Measurements from ENCODE around the gene VKORC1L1. TPM values are rescaled to one million over a fixed set of nuclear protein-coding genes. Genes with fewer than 3 reads are reported as not detected.
"Not testable (repeated sequence)": the region's sequence is repeated elsewhere in the genome, so short reads cannot be mapped to it uniquely, and the experiment has no call there.

The VKORC1L1 gene
- total RNA-seq, result 13.9 and 19.9 TPM in 2 replicates

GRCh38 chr7:65872776-65873581 is at the start of gene VKORC1L1:
TSS of gene VKORC1L1 (plus strand) at chr7:65873074. CDS start at chr7:65873372, 298 bp downstream.
- TF ChIP-seq CTCF (IDR thresholded peaks at IDR 0.05; ENCODE audit: insufficient read depth, low read depth, low read length), result no peak
- DNase-seq (ENCODE audit: low read depth), result peak; percentile 91
- H3K4me3 ChIP-seq (ENCODE audit: low read depth, low read length), result peak within 1 kb of the TSS; percentile 73

- H3K4me3 ChIP-seq (ENCODE audit: low read depth, low read length), result no peak overlapping the region
- DNase-seq (ENCODE audit: low read depth), result no peak
Measured at GRCh38 chr7:65827366-65827765, 45.5 kb upstream of the VKORC1L1 start.

GRCh38 chr7:65832281-65832680 is 40.6 kb upstream of the VKORC1L1 start:
- TF ChIP-seq CTCF (IDR thresholded peaks at IDR 0.05; ENCODE audit: insufficient read depth, low read depth, low read length), result no peak

More at GRCh38 chr7:65827366-65827765, 45.5 kb upstream of the VKORC1L1 start:
- no peak for TF ChIP-seq CTCF (IDR thresholded peaks at IDR 0.05; ENCODE audit: insufficient read depth, low read depth, low read length)

GRCh38 chr7:65836684-65837083 is 36.2 kb upstream of the VKORC1L1 start:
- H3K4me3 ChIP-seq (ENCODE audit: low read depth, low read length); DNase-seq (ENCODE audit: low read depth): not testable (repeated sequence)

More at GRCh38 chr7:65832281-65832680, 40.6 kb upstream of the VKORC1L1 start:
- DNase-seq (ENCODE audit: low read depth), result peak; percentile 44
- H3K4me3 ChIP-seq (ENCODE audit: low read depth, low read length), result no peak overlapping the region

- not testable (repeated sequence) for DNase-seq (ENCODE audit: low read depth); H3K4me3 ChIP-seq (ENCODE audit: low read depth, low read length)
Measured at GRCh38 chr7:65837541-65837956, 35.3 kb upstream of the VKORC1L1 start.

- no peak overlapping the region for H3K4me3 ChIP-seq (ENCODE audit: low read depth, low read length)
- DNase-seq (ENCODE audit: low read depth), result no peak
- no peak for TF ChIP-seq CTCF (IDR thresholded peaks at IDR 0.05; ENCODE audit: insufficient read depth, low read depth, low read length)
Measured at GRCh38 chr7:65839846-65840245, 33.0 kb upstream of the VKORC1L1 start.

- TF ChIP-seq CTCF (IDR thresholded peaks at IDR 0.05; ENCODE audit: insufficient read depth, low read depth, low read length), result no peak
- DNase-seq (ENCODE audit: low read depth), result no peak
- H3K4me3 ChIP-seq (ENCODE audit: low read depth, low read length), result no peak overlapping the region
Measured at GRCh38 chr7:65840446-65840845, 32.4 kb upstream of the VKORC1L1 start.

- not testable (repeated sequence) for H3K4me3 ChIP-seq (ENCODE audit: low read depth, low read length); DNase-seq (ENCODE audit: low read depth)
Measured at GRCh38 chr7:65843616-65844015, 29.3 kb upstream of the VKORC1L1 start.

All from fibroblast of villous mesenchyme (primary cell).